Fibroblast of pulmonary artery (primary cell): ENCODE data around the gene LIMS3.
"Not testable (repeated sequence)": the region's sequence is repeated elsewhere in the genome, so short reads cannot be mapped to it uniquely, and the experiment has no call there.

Source experiments
- DNase-seq: peaks from one replicate; pipeline ENCODE4 v3.0.0-alpha.2; 2010; ENCODE audit warnings: low read depth
- H3K4me3 ChIP-seq: replicated peaks from 2 replicates; pipeline ENCODE4 v1.5.1; 2011; ENCODE audit warnings: low read depth, mild to moderate bottlenecking, control low read depth, low read length, moderate library complexity

The LIMS3 gene

GRCh38 chr2:109898462-109899336 is at the start of gene LIMS3:
TSS of gene LIMS3 (plus strand) at chr2:109898688. CDS start at chr2:109898729, 41 bp downstream.
- DNase-seq, H3K4me3 ChIP-seq: not testable (repeated sequence)

- H3K4me3 ChIP-seq, DNase-seq: not testable (repeated sequence)
Observed at GRCh38 chr2:109871129-109871751, 27.2 kb upstream of the LIMS3 start.

- H3K4me3 ChIP-seq, DNase-seq: not testable (repeated sequence)
Observed at GRCh38 chr2:109876625-109877024, 21.9 kb upstream of the LIMS3 start.

- H3K4me3 ChIP-seq, DNase-seq: not testable (repeated sequence)
Observed at GRCh38 chr2:109882112-109882511, 16.4 kb upstream of the LIMS3 start.

GRCh38 chr2:109888414-109888813 is 10.1 kb upstream of the LIMS3 start:
- DNase-seq, H3K4me3 ChIP-seq: not testable (repeated sequence)

GRCh38 chr2:109889909-109890308 is 8.6 kb upstream of the LIMS3 start:
- not testable (repeated sequence) for DNase-seq, H3K4me3 ChIP-seq

GRCh38 chr2:109891024-109891423 is 7.5 kb upstream of the LIMS3 start:
- H3K4me3 ChIP-seq, DNase-seq: not testable (repeated sequence)

- not testable (repeated sequence) for H3K4me3 ChIP-seq, DNase-seq
Observed at GRCh38 chr2:109893736-109894135, 4.8 kb upstream of the LIMS3 start.

GRCh38 chr2:109894141-109894540 is 4.3 kb upstream of the LIMS3 start:
- H3K4me3 ChIP-seq, DNase-seq: not testable (repeated sequence)

- not testable (repeated sequence) for H3K4me3 ChIP-seq, DNase-seq
Observed at GRCh38 chr2:109895090-109895869, 3.2 kb upstream of the LIMS3 start.

GRCh38 chr2:109896212-109896611 is 2.3 kb upstream of the LIMS3 start:
- DNase-seq, H3K4me3 ChIP-seq: not testable (repeated sequence)

GRCh38 chr2:109897769-109898461 is 573 bp upstream of the LIMS3 start:
- DNase-seq, H3K4me3 ChIP-seq: not testable (repeated sequence)

- H3K4me3 ChIP-seq, DNase-seq: not testable (repeated sequence)
Observed at GRCh38 chr2:109905796-109906195, 7.3 kb downstream of the LIMS3 start.

GRCh38 chr2:109908626-109909025 is 10.1 kb downstream of the LIMS3 start:
- H3K4me3 ChIP-seq, DNase-seq: not testable (repeated sequence)

GRCh38 chr2:109910789-109911188 is 12.3 kb downstream of the LIMS3 start:
- DNase-seq, H3K4me3 ChIP-seq: not testable (repeated sequence)

GRCh38 chr2:109913911-109914310 is 15.4 kb downstream of the LIMS3 start:
- not testable (repeated sequence) for DNase-seq, H3K4me3 ChIP-seq

GRCh38 chr2:109914552-109914951 is 16.1 kb downstream of the LIMS3 start:
- not testable (repeated sequence) for DNase-seq, H3K4me3 ChIP-seq

GRCh38 chr2:109915830-109916229 is 17.3 kb downstream of the LIMS3 start:
- DNase-seq, H3K4me3 ChIP-seq: not testable (repeated sequence)
